ENCODE results near the gene PEMT.

GRCh38 chr17:17628388-17629008 is 37.0 kb upstream of the PEMT start:
- TF ChIP-seq CTCF (IDR thresholded peaks at IDR 0.05) (no peak), POLR2AphosphoS5 (IDR thresholded peaks at IDR 0.05; ENCODE audit: low read depth, low read length) (no peak), TCF7L2 (IDR thresholded peaks at IDR 0.05; ENCODE audit: low read depth, low read length) (no peak), SIN3A (IDR thresholded peaks at IDR 0.05; ENCODE audit: borderline replicate concordance, insufficient read depth, low read depth, low read length) (no peak)
- TF ChIP-seq, protein P1, sequence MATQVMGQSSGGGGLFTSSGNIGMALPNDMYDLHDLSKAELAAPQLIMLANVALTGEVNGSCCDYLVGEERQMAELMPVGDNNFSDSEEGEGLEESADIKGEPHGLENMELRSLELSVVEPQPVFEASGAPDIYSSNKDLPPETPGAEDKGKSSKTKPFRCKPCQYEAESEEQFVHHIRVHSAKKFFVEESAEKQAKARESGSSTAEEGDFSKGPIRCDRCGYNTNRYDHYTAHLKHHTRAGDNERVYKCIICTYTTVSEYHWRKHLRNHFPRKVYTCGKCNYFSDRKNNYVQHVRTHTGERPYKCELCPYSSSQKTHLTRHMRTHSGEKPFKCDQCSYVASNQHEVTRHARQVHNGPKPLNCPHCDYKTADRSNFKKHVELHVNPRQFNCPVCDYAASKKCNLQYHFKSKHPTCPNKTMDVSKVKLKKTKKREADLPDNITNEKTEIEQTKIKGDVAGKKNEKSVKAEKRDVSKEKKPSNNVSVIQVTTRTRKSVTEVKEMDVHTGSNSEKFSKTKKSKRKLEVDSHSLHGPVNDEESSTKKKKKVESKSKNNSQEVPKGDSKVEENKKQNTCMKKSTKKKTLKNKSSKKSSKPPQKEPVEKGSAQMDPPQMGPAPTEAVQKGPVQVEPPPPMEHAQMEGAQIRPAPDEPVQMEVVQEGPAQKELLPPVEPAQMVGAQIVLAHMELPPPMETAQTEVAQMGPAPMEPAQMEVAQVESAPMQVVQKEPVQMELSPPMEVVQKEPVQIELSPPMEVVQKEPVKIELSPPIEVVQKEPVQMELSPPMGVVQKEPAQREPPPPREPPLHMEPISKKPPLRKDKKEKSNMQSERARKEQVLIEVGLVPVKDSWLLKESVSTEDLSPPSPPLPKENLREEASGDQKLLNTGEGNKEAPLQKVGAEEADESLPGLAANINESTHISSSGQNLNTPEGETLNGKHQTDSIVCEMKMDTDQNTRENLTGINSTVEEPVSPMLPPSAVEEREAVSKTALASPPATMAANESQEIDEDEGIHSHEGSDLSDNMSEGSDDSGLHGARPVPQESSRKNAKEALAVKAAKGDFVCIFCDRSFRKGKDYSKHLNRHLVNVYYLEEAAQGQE (IDR thresholded peaks at IDR 0.05; ENCODE audit: insufficient read depth in 1 of 2, low read depth in 2 of 2, low read length in 1 of 2): no peak

All from Panc1 (cell line).